Activated effector memory CD4-positive, alpha-beta T cell treated with Interleukin-2 at 50 U/mL for 16 hours (primary cell): ENCODE results near the gene MBOAT1.

Experiments
- DNase-seq: peaks from one replicate; pipeline ENCODE4 v3.0.0-alpha.2; 2020

The MBOAT1 gene

GRCh38 chr6:20129290-20130088 lies 82.8 kb downstream of the MBOAT1 start:
- DNase-seq: no peak

GRCh38 chr6:20128018-20128417 lies 84.3 kb downstream of the MBOAT1 start:
- DNase-seq: no peak

- DNase-seq: peak; percentile 28
These were observed 85.2 kb downstream of the MBOAT1 start for GRCh38 chr6:20126789-20127653.

- no peak for DNase-seq
These were observed 86.0 kb downstream of the MBOAT1 start for GRCh38 chr6:20126102-20126752.

- DNase-seq: no peak
These were observed 87.7 kb downstream of the MBOAT1 start for GRCh38 chr6:20124545-20124944.

GRCh38 chr6:20119485-20119884 lies 92.8 kb downstream of the MBOAT1 start:
- DNase-seq: no peak

GRCh38 chr6:20118892-20119291 lies 93.4 kb downstream of the MBOAT1 start:
- DNase-seq: no peak

- no peak for DNase-seq
These were observed 94.8 kb downstream of the MBOAT1 start for GRCh38 chr6:20117474-20117873.

- DNase-seq: no peak
These were observed 95.5 kb downstream of the MBOAT1 start for GRCh38 chr6:20116792-20117191.

- no peak for DNase-seq
These were observed 96.9 kb downstream of the MBOAT1 start for GRCh38 chr6:20115246-20115980.

- no peak for DNase-seq
These were observed 98.5 kb downstream of the MBOAT1 start for GRCh38 chr6:20113649-20114224.

GRCh38 chr6:20112841-20113240 lies 99.4 kb downstream of the MBOAT1 start:
- DNase-seq: no peak

- DNase-seq: no peak
These were observed 100.0 kb downstream of the MBOAT1 start for GRCh38 chr6:20112241-20112640.

- no peak for DNase-seq
These were observed 101.8 kb downstream of the MBOAT1 start for GRCh38 chr6:20110478-20110877.

GRCh38 chr6:20109526-20109925 lies 102.7 kb downstream of the MBOAT1 start:
- no peak for DNase-seq

- no peak for DNase-seq
These were observed 106.4 kb downstream of the MBOAT1 start for GRCh38 chr6:20105838-20106237.

GRCh38 chr6:20104696-20105095 lies 107.6 kb downstream of the MBOAT1 start:
- no peak for DNase-seq

GRCh38 chr6:20102397-20103073 lies 109.7 kb downstream of the MBOAT1 start:
- DNase-seq: no peak

- DNase-seq: no peak
These were observed 113.1 kb downstream of the MBOAT1 start for GRCh38 chr6:20099156-20099555.

GRCh38 chr6:20098267-20098876 lies 113.9 kb downstream of the MBOAT1 start:
- no peak for DNase-seq

- DNase-seq: no peak
These were observed 115.7 kb downstream of the MBOAT1 start for GRCh38 chr6:20096536-20096935.
